Thyroid gland (tissue), 4 donors: ENCODE measurements around the gene PDE4B.

Experiments used
- POLR2A ChIP-seq, 2 donors: fragments of 450-650 bp; IDR thresholded peaks; one replicate each; pipeline ENCODE4 v1.6.1; 2017; ENCODE audit warnings: antibody characterized with exemption in 2 of 2, mild to moderate bottlenecking in 2 of 2, moderate library complexity in 1 of 2
- TF ChIP-seq, protein P1 (sequence below), 6 experiments: fragments of 200-600 bp in 3 of 6; fragments of 450-650 bp in 3 of 6; sonication (generic) in 3 of 6; IDR thresholded peaks; one replicate each; pipeline ENCODE4 v1.5.1; 2016 to 2019; ENCODE audit warnings: antibody characterized with exemption in 6 of 6, mild to moderate bottlenecking in 2 of 6, inconsistent platforms in 1 of 6, moderate library complexity in 1 of 6

DNA sequence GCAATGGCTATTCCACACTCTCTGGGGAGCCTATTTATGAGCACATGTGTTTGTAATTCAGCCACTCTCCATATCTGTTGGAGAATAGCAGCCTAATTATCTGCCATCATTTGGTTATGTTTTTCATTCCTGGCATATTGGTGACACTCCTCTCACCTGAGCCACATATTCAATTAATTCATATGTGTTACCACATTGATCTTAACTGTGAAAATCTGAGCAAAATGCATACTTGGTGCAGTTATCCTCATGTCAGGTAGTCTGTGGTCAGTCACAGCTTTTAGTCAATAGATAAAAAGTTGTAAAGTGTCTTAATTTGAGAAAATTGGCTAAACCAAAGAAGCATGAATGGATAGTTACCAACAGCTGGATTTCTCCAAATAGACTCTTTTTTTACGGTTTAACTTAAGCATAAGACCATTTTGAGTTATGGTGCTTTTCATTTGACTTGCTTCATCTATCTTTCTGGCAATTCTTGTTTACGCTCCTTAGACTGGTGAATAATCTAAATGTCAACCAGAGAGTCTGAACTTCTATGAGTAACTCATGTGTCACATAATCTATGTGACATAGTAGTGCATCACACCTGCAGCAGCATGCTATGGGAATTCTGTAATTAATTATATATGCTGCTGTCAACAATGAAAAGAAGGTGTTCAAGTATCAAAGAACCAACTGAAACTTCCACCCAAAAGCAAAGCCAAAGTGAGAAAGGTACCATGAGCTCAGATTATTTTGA is 553.5 kb downstream of the PDE4B start:
- TF ChIP-seq POLR2A (IDR thresholded peaks at IDR 0.05), result no peak
- TF ChIP-seq, protein P1, sequence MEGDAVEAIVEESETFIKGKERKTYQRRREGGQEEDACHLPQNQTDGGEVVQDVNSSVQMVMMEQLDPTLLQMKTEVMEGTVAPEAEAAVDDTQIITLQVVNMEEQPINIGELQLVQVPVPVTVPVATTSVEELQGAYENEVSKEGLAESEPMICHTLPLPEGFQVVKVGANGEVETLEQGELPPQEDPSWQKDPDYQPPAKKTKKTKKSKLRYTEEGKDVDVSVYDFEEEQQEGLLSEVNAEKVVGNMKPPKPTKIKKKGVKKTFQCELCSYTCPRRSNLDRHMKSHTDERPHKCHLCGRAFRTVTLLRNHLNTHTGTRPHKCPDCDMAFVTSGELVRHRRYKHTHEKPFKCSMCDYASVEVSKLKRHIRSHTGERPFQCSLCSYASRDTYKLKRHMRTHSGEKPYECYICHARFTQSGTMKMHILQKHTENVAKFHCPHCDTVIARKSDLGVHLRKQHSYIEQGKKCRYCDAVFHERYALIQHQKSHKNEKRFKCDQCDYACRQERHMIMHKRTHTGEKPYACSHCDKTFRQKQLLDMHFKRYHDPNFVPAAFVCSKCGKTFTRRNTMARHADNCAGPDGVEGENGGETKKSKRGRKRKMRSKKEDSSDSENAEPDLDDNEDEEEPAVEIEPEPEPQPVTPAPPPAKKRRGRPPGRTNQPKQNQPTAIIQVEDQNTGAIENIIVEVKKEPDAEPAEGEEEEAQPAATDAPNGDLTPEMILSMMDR (IDR thresholded peaks at IDR 0.05), result no peak
